T-helper 1 cell (primary cell): Measurements from ENCODE around the gene SLIT3.

Source experiments
- DNase-seq, 5 donors: peaks; one replicate each; pipeline ENCODE4 v3.0.0-alpha.2; 2012 to 2020

SLIT3 gene

DNA sequence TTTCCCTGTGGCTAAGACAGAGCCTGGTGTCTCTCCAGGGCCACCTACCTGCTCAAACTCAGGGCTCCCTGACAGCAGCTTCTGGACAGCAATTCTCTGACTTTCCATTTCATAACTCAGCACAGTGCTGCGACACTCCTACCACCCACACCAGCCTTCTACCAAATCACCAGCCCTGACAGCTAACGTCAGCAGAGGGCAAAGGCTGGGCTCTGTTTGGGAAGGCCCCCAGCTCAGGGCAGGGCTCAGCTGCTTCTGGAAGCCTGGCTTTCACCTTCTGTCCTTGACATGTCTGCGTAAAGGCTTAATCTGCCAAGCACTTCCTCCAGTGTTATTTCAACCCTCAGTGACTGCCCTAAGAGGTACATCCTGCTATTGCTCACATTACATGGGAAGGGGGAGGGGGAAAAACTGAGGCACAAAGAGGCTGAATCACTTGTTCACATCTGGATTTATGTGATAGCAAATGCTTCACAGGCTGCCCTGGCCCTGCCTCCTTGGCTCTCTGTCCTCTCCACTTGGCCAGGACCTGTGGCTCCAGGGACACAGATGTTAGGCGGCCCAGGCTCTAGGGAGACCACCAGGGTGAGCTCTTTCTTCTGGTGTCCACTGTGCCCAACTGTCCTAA lies 619.3 kb downstream of the SLIT3 start:
- DNase-seq = no peak

GRCh38 chr5:168680395-168680794 lies 620.5 kb downstream of the SLIT3 start:
- no peak for DNase-seq

DNA sequence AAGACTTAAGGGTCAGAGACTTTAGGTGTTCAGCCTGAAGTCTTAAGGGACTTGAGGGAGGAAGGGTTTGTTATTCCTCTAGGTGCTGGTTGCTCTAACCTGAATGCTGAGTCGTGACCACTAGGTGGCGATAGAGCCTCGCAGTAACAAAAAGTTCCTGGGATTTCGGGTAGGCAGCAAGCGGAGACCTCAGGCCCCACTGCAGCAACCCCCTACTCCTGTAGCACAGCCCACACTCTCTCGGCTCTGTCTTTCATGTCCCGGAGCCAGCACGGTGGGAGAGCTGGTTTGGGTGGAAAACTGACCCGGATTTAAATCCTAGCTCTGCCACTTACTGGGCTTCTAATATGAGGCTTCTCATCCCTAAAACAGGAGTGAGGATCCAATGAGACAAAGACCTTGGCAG lies 621.4 kb downstream of the SLIT3 start:
- peak in 4 of 5 donors; percentile 21 to 43 (median 30) for DNase-seq

DNA sequence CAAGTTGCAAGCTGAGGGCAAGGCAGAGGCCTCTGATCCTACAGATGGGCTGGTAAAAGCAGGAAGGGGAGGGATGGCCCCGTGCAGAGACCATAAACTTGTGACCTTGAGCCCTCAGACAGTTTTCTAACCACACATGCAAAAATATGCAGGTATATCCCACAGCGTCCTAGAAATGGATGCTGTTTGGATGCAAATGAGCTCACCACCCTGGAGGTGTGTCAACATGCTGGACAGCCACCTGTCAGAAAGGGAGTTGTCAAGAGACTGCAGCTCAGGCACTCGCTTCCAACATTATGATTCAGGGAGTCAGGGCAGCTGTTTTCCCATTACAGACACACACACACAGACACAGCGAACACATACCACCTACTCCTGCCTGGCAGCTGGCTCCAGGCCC lies 624.4 kb downstream of the SLIT3 start:
- DNase-seq = no peak

GRCh38 chr5:168675883-168676408 lies 625.0 kb downstream of the SLIT3 start:
- no peak for DNase-seq

- no peak for DNase-seq
Measured at GRCh38 chr5:168674893-168675482, 626.0 kb downstream of the SLIT3 start.

GRCh38 chr5:168672888-168673287 lies 628.1 kb downstream of the SLIT3 start:
- no peak for DNase-seq

GRCh38 chr5:168672016-168672415 lies 628.9 kb downstream of the SLIT3 start:
- DNase-seq = no peak

DNA sequence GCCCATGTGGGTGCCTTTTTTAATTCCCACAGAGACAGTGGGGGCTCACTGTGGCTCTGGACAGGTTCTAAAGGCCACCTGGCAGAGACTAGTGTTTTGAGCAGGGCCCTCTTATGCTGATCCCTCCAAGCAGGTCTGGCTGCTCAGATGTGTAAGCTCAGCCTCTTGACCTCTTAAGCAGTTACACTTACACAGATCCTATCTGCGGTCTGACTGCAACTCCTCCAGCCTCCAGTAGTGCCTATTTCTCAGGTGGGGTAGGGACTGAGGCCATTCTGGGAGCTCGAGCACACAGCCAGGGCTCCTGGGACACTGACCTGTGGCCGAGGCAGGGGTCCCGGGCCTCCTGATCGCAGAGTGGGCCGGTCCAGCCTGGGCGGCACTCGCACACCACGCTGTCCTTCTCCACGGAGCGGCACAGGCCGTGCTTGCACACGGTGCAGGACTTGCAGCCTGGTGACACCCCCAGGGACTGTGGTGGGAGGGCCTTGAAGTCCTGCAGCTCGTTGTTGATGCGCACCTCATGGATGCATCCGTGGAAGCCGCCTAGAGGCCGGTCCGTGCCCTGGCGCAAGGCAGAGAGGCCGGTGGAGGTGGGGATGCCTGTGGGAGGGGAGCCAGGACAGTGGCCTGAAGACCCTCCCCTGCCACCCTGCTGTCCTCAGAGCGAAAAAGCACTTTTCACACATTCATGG lies 629.9 kb downstream of the SLIT3 start:
- DNase-seq = no peak

DNA sequence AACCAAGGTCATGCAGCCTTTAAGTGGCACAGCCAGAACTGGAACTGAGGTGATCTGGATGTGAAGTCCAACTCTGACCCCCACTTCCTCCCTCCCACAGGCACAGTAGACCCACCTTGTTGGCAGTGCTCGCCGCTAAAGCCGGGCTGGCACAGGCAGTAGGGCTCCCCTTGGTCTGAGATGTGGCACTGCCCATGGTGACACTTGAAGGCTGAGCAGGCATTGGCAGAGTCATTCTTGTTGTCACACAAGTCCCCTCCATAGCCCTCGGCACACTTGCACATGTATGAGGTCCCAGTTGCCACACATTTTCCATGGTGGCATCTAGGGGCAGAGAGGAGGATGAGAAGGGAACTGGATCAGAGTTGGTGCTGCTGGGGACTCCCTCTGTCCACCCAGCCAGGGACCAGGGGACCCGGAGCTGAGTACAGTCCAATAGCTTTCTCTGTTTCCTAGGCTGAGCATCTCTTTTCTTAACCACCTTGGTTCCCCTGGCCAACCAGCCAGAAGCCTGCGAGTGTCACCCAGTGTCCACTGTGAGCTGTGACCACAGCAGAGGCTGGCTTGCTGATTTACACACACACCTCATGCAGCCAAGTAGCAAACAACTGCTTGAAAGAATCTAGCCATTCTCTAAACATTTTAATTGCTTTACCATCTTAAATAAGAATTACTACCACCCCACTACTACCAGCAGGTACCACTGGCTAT lies 631.1 kb downstream of the SLIT3 start:
- no peak for DNase-seq

- no peak for DNase-seq
Measured at GRCh38 chr5:168669156-168669555, 631.8 kb downstream of the SLIT3 start.

GRCh38 chr5:168668078-168668477 lies 632.9 kb downstream of the SLIT3 start:
- DNase-seq = no peak

GRCh38 chr5:168667301-168667840 lies 633.6 kb downstream of the SLIT3 start:
- DNase-seq = no peak

DNA sequence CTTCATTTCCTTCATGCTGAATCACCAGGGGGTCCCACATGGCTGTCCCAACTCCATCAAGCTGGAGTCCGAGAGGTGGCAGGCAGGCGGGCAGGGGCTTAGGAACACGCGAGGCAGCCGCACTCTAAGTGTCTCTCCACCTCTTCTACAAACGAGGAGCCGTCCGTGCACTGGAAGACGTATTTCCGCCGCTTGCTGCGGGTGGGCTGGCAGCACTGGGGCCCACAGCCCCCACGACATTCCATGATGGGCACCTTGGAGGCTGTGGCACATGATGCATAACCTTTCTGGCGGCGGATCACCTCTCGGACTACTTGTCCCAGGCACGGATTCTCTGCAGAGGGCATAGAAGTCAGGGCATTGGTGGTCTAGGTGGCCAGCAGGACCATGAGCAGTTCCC lies 634.6 kb downstream of the SLIT3 start:
- no peak for DNase-seq

GRCh38 chr5:168663276-168664004 lies 637.5 kb downstream of the SLIT3 start:
- no peak for DNase-seq

DNA sequence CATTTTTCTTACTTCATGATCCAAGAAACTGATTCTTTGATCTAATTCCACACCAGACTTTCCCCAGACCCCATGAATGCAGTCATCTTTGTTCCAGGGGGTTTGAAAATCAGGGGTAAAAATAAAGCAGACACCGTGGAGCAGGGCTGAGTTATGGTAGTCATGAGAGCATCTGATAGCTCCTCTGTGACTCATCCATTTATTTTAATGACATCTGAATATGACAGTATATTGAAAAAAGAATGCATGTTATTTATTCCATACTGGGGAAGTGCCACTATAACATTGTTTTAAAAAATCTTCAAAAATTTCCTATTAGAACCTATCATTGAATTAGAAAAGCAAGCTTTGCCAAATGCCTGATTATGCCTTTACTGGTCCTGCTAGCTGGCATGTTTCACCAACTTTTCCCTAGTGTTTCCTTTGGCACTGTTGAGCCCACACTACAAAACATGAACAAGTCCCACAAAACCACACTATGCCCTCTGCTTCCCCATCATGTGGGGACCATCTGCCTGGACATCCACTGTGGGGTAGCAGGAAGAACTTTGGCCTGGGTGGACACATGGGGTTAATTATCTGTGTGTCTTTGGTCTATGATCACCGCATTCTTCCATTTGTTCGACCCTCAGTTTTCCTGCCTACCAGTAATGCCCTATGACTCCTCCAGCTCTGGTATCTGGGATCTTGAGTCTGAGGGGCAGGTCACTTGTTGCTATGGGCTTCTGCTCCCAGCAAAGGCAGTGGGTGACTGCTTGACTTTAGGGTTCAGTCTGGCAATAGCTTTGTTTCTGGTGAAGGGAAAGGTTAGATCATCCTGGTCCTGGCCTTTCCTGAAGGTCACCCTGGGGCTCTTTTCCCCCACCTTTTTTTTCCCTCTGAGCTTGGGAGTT lies 639.1 kb downstream of the SLIT3 start:
- no peak for DNase-seq

GRCh38 chr5:168660691-168661090 lies 640.2 kb downstream of the SLIT3 start:
- DNase-seq = no peak

DNA sequence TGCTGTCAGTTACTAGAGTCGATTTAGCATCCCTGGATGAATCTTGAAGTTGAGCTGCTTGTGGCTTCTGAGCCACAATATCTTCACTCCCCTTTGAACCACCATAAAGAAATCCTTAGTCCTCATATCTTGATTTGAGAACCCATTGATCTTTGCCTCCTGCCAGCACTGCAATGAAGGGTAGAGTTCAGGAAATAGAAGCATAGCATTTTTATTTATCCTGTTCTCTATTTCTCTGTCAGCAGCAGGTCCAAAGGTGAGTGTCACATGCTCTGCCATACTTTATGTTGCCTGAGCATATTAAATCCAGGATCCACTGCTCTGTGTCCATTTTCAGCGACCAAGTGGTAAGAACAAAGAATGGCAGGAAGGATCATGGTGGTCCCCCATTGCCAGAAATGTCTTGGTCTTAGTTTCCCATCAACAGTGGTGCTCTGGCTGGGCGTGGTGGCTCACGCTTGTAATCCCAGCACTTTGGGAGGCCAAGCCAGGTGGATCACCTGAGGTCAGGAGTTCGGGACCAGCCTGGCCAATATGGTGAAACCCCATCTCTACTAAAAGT lies 641.6 kb downstream of the SLIT3 start:
- DNase-seq = no peak

DNA sequence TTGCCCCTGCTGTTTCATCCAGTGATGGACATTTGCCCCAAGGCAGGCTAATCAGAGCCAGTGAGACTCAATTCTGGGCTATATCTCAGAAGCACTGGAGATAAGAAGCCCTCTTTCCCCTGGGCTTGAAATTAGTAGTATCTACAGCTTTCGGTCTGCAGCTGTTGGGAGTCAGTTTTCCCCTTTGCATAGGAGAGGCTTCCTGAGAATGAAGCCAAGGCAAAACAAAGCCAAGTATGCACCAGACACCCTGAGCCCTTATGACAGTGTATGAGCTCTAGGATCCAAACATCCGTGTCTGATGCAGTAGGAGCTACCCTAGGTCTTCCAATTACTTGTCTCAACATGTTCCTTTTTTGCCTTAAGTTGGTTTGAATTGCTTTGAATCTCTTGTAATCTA lies 642.5 kb downstream of the SLIT3 start:
- DNase-seq = no peak

DNA sequence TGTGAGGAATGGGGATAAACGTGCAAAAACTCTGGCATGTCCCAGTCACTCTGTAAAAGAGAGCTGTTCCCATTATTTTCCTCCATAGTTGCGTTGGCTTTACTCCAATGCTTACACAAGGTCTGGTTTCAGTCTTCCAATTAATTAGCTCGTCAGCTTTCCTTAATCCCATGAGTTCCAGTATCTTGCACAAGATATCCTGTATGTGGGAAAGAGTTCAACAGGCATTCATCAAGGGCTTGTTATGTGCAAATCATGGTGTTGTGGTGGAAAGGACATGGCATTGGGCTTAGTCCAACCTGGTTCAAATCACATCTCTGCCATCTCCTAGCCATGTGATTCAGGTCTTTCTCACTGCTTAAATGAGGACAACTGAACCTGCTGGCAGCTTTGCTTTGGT lies 644.3 kb downstream of the SLIT3 start:
- no peak for DNase-seq

DNA sequence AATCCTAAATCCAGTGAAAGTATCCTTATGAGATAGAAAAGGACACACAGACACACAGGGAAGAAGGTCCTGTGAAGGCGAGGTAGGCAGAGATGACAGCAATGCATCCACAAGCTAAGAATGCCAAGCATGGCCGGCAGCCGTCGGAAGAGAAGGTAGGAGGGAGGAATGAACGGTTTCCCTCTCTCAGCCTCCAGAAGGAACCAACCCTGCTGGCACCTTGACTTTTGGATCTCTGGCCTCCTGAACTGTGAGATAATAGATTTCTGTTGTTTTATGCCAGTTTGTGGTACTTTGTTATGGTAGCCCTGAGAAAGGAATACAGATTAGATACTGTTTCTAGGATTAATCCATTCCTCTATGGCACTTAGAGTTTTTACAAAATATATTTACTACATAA lies 645.6 kb downstream of the SLIT3 start:
- DNase-seq = no peak
